GM23248 (cell line): Measurements from ENCODE around the gene TRAF4.

Experiments used
- EZH2 ChIP-seq: fragments of 200-600 bp; sonication (generic); IDR thresholded peaks from 2 replicates; pipeline ENCODE4 v1.6.1; 2018; ENCODE audit warnings: antibody characterized with exemption, mild to moderate bottlenecking; ENCODE audit not compliant: insufficient read depth, poor library complexity, severe bottlenecking
- EZH2phosphoT487 ChIP-seq: fragments of 200-600 bp; sonication (generic); IDR thresholded peaks from 2 replicates; pipeline ENCODE4 v1.6.1; 2018; ENCODE audit warnings: antibody characterized with exemption, moderate library complexity, mild to moderate bottlenecking, low read depth; ENCODE audit not compliant: insufficient read depth

DNA sequence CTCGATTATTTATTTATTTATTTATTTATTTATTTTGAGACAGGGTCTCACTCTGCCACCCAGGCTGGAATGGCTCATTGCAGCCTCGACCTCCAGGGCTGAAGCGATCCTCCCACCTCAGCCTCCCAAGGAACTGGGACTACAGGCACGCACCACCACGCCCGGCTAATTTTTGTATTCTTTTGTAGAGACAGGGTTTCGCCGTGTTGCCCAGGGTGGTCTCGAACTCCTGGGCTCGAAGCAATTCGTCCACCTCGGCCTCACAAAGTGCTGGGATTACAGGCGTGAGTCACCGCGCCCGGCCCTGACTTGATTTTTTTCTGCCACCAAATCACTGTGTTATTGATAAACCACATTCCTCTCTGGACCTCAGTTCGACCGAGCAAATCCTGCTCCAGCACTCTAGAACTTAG lies 24.8 kb upstream of the TRAF4 start:
- TF ChIP-seq EZH2 (no peak), EZH2phosphoT487 (no peak)
